OCI-LY3 (cell line): ENCODE results near the gene UBAC2.

ENCODE experiments used
- H2AFZ ChIP-seq: fragments of 200-600, 300-600 bp; shearing (Covaris generic); 2 replicates; pipeline ENCODE4 v1.6.0; 2014; ENCODE audit warnings: antibody characterized with exemption, low read depth, low read length
- H3K27ac ChIP-seq: fragments of 200-600, 300-600 bp; sonication (generic); 2 replicates; pipeline ENCODE4 v1.5.1; 2014; ENCODE audit warnings: mild to moderate bottlenecking, low read length, moderate library complexity, mixed read lengths
- H3K27me3 ChIP-seq: fragments of 200-600, 300-600 bp; sonication (generic); 2 replicates; pipeline ENCODE4 v1.6.1; 2014; ENCODE audit warnings: low read depth, low read length, mixed read lengths
- H3K36me3 ChIP-seq: fragments of 200-600, 300-600 bp; sonication (generic); replicated peaks from 2 replicates; pipeline ENCODE3; 2014; ENCODE audit warnings: low read depth, low read length, mixed read lengths
- H3K4me1 ChIP-seq: fragments of 300-600, 200-600 bp; sonication (generic); 2 replicates; pipeline ENCODE4 v1.6.1; 2014; ENCODE audit warnings: low read length, mixed read lengths
- H3K4me2 ChIP-seq: fragments of 200-600, 300-600 bp; sonication (generic); 2 replicates; pipeline ENCODE4 v1.6.1; 2014; ENCODE audit warnings: low read length, mixed read lengths
- H3K4me3 ChIP-seq: fragments of 300-600, 200-600 bp; sonication (generic); 2 replicates; pipeline ENCODE4 v1.5.1; 2014; ENCODE audit warnings: antibody characterized with exemption, mild to moderate bottlenecking, low read length, moderate library complexity
- H3K79me2 ChIP-seq: fragments of 300-600, 200-600 bp; shearing (Covaris generic); 2 replicates; pipeline ENCODE4 v1.6.1; 2014; ENCODE audit warnings: mild to moderate bottlenecking, low read length, mixed read lengths
- H3K9ac ChIP-seq: fragments of 300-600, 200-600 bp; shearing (Covaris generic); 2 replicates; pipeline ENCODE4 v1.6.0; 2014; ENCODE audit warnings: mild to moderate bottlenecking, low read length, moderate library complexity
- H3K9me3 ChIP-seq: fragments of 200-600, 300-600 bp; shearing (Covaris generic); 2 replicates; pipeline ENCODE4 v1.6.1; 2014; ENCODE audit warnings: low read length, mixed read lengths; ENCODE audit not compliant: insufficient read depth
- H4K20me1 ChIP-seq: fragments of 200-600, 300-600 bp; sonication (generic); 2 replicates; pipeline ENCODE4 v1.6.1; 2016; ENCODE audit warnings: low read length, mixed read lengths; ENCODE audit not compliant: insufficient read depth
- CTCF ChIP-seq: fragments of 200-600, 300-600 bp; sonication (generic); IDR thresholded peaks from 2 replicates; pipeline ENCODE4 v1.5.1; 2014; ENCODE audit warnings: antibody characterized with exemption, low read length, low read depth
- EZH2phosphoT487 ChIP-seq: fragments of 200-600 bp; shearing (Covaris generic); IDR thresholded peaks from 2 replicates; pipeline ENCODE4 v1.6.1; 2018; ENCODE audit warnings: antibody characterized with exemption, mixed run types, low read depth

UBAC2 gene

GRCh38 chr13:99421758-99422585 lies 221.3 kb downstream of the UBAC2 start:
- no peaks in the 10 kb centered on the region for H3K9me3 ChIP-seq
- no peaks in the 10 kb centered on the region for H3K27me3 ChIP-seq
- H3K4me2 ChIP-seq, result peak overlapping the region; percentile 84
- H3K4me1 ChIP-seq, result peaks cover 95% of the 10 kb centered on the region
- peak overlapping the region; percentile 67 for H3K4me3 ChIP-seq
- no peaks in the 10 kb centered on the region for H3K79me2 ChIP-seq
- H3K27ac ChIP-seq, result peak overlapping the region; percentile 98
- TF ChIP-seq CTCF (no peak), EZH2phosphoT487 (0 out of 2 replicates have a peak, but pooled peaks have one; percentile 29)
- H3K9ac ChIP-seq, result peak overlapping the region; percentile 85
- no peaks in the 10 kb centered on the region for H3K36me3 ChIP-seq
- no peaks in the 10 kb centered on the region for H4K20me1 ChIP-seq
- H2AFZ ChIP-seq, result no peak overlapping the region

- Histone ChIP-seq H3K4me3 (no peak overlapping the region), H3K4me1 (peaks cover 88% of the 10 kb centered on the region), H4K20me1 (no peaks in the 10 kb centered on the region), H3K9me3 (no peaks in the 10 kb centered on the region), H3K36me3 (no peaks in the 10 kb centered on the region), H3K27me3 (no peaks in the 10 kb centered on the region), H3K79me2 (no peaks in the 10 kb centered on the region), H2AFZ (no peak overlapping the region), H3K4me2 (peak overlapping the region; percentile 84), H3K27ac (peak overlapping the region; percentile 98), H3K9ac (peak overlapping the region; percentile 85)
- TF ChIP-seq EZH2phosphoT487, result no peak
- no peak for TF ChIP-seq CTCF
Measured at GRCh38 chr13:99422586-99423220, 222.0 kb downstream of the UBAC2 start.

GRCh38 chr13:99425485-99426341 lies 225.1 kb downstream of the UBAC2 start:
- H3K4me1 ChIP-seq, result peaks cover 70% of the 10 kb centered on the region
- no peaks in the 10 kb centered on the region for H3K9me3 ChIP-seq
- peak overlapping the region; percentile 61 for H3K4me3 ChIP-seq
- H3K79me2 ChIP-seq, result no peaks in the 10 kb centered on the region
- 0 out of 2 replicates have a peak overlapping the region, but pooled peaks have one; percentile 1 for H2AFZ ChIP-seq
- H3K27ac ChIP-seq, result peak overlapping the region; percentile 98
- no peak for TF ChIP-seq EZH2phosphoT487
- TF ChIP-seq CTCF, result no peak
- H3K27me3 ChIP-seq, result no peaks in the 10 kb centered on the region
- H4K20me1 ChIP-seq, result no peaks in the 10 kb centered on the region
- peak overlapping the region; percentile 86 for H3K4me2 ChIP-seq
- no peaks in the 10 kb centered on the region for H3K36me3 ChIP-seq
- H3K9ac ChIP-seq, result peak overlapping the region; percentile 80

- no peaks in the 10 kb centered on the region for H3K9me3 ChIP-seq
- peak overlapping the region; percentile 98 for H3K27ac ChIP-seq
- no peaks in the 10 kb centered on the region for H4K20me1 ChIP-seq
- H3K79me2 ChIP-seq, result no peaks in the 10 kb centered on the region
- peaks cover 69% of the 10 kb centered on the region for H3K4me1 ChIP-seq
- H3K4me2 ChIP-seq, result peak overlapping the region; percentile 86
- H3K9ac ChIP-seq, result peak overlapping the region; percentile 80
- H2AFZ ChIP-seq, result no peak overlapping the region
- TF ChIP-seq EZH2phosphoT487 (no peak), CTCF (no peak)
- no peak overlapping the region for H3K4me3 ChIP-seq
- H3K27me3 ChIP-seq, result no peaks in the 10 kb centered on the region
- no peaks in the 10 kb centered on the region for H3K36me3 ChIP-seq
Measured at GRCh38 chr13:99426426-99426825, 225.8 kb downstream of the UBAC2 start.
